Endodermal cell (in vitro differentiated cells): ENCODE measurements around the gene NUTM1. TPM values are rescaled to one million over a fixed set of nuclear protein-coding genes. Genes with fewer than 3 reads are reported as not detected.
A peak's percentile ranks its signal among the peaks of the same experiment; 100 is the strongest.

Experiments
- DNase-seq: peaks from one replicate; pipeline ENCODE4 v3.0.0-alpha.2; 2017
- H3K27ac ChIP-seq: 2 replicates; pipeline ENCODE4 v1.5.1; 2013; ENCODE audit warnings: mild to moderate bottlenecking, low read depth, low read length, moderate library complexity
- H3K27me3 ChIP-seq: 2 replicates; pipeline ENCODE4 v1.6.1; 2013; ENCODE audit warnings: mild to moderate bottlenecking, low read length, moderate library complexity; ENCODE audit not compliant: insufficient read depth, control insufficient read depth, poor library complexity, severe bottlenecking
- H3K36me3 ChIP-seq: 2 replicates; pipeline ENCODE4 v1.7.0; 2013; ENCODE audit warnings: mild to moderate bottlenecking, low read length, moderate library complexity; ENCODE audit not compliant: control insufficient read depth, insufficient read depth
- H3K4me1 ChIP-seq: one replicate; pipeline ENCODE4 v1.7.0; 2013; ENCODE audit warnings: low read length; ENCODE audit not compliant: control insufficient read depth, insufficient read depth
- H3K4me3 ChIP-seq: 2 replicates; pipeline ENCODE4 v1.5.1; 2013; ENCODE audit warnings: mild to moderate bottlenecking, low read length, moderate library complexity
- H3K9ac ChIP-seq: 2 replicates; pipeline ENCODE4 v1.6.1; 2013; ENCODE audit warnings: mild to moderate bottlenecking, low read length, moderate library complexity; ENCODE audit not compliant: poor library complexity, severe bottlenecking; ENCODE audit errors: extremely low read depth
- H3K9me3 ChIP-seq: 2 replicates; pipeline ENCODE4 v1.6.1; 2013; ENCODE audit warnings: mild to moderate bottlenecking, low read length, moderate library complexity; ENCODE audit not compliant: control insufficient read depth
- H3K27ac Mint-ChIP-seq: 2 replicates; pipeline ENCODE4 v1.8.0; 2020; ENCODE audit warnings: mixed read lengths
- H3K27me3 Mint-ChIP-seq: 2 replicates; pipeline ENCODE4 v1.8.0; 2021; ENCODE audit warnings: mild to moderate bottlenecking, mixed read lengths; ENCODE audit not compliant: insufficient read depth
- H3K36me3 Mint-ChIP-seq: 2 replicates; pipeline ENCODE4 v1.8.0; 2020; ENCODE audit warnings: low read depth, mixed read lengths
- H3K4me1 Mint-ChIP-seq: 2 replicates; pipeline ENCODE4 v1.8.0; 2020; ENCODE audit warnings: mixed read lengths
- H3K4me3 Mint-ChIP-seq: 2 replicates; pipeline ENCODE4 v1.8.0; 2020; ENCODE audit warnings: mild to moderate bottlenecking, moderate library complexity, mixed read lengths
- H3K9me3 Mint-ChIP-seq: 2 replicates; pipeline ENCODE4 v1.8.0; 2020; ENCODE audit warnings: mild to moderate bottlenecking, mixed read lengths
- CTCF ChIP-seq: fragments of 200-600 bp; sonication (generic); conservative IDR thresholded peaks from 2 replicates; pipeline ENCODE4 v1.5.0; 2021; ENCODE audit warnings: antibody characterized with exemption, mild to moderate bottlenecking
- WGBS, 2 experiments: methylation state at CpG; one replicate each; pipeline versions ENCODE4 v1.1.5 to v1.1.7; 2013; ENCODE audit warnings: missing lambda C conversion rate in 2 of 2, mixed read lengths in 1 of 2; ENCODE audit not compliant: insufficient coverage in 1 of 2, insufficient read length in 1 of 2; 5-methylcytosine and 5-hydroxymethylcytosine counted together
- total RNA-seq, 2 donors: library from RNA; stranded (reverse); fragmentation: NEBNext Ultra II Directional in 1 of 2; extraction: Animal tissue kit (Norgen Biotek cat#: 25700) in 1 of 2; gene quantifications; 2 replicates in 1 of 2; 3 replicates in 1 of 2; pipeline ENCODE4 v1.2.1, GENCODE V29; 2021

Gene NUTM1
- total RNA-seq, 2 donors from 2014 or later: 0.09 TPM; not detected in 1

DNA sequence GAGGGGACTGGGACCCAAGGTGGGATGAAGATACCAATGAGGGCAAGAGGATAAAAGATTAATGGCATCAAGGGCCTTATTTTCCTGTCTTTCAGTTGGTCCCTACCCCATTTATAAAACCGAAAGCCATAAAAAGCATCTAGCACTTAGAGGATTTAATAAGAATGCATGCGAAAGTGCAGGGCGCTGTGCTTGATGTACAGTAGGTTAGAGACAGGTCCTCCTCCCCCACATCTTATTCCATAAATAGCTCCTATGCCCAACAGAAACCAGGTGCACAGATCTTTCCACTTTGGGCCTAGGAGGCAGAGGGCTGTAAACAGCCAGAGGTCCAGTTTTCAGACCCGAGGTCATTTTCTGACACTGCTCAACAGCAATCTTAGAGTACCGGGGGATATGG lies 22.7 kb downstream of the NUTM1 start:
- no peak for DNase-seq
- Histone ChIP-seq H3K4me1 (peaks cover 5% of the 10 kb centered on the region), H3K9ac (no peak overlapping the region), H3K9me3 (no peaks in the 10 kb centered on the region), H3K4me3 (peak overlapping the region; percentile 78), H3K36me3 (peaks cover 15% of the 10 kb centered on the region), H3K27ac (no peak overlapping the region), H3K27me3 (no peaks in the 10 kb centered on the region)
- H3K27me3 Mint-ChIP-seq: peaks cover 4% of the 10 kb centered on the region
- H3K4me3 Mint-ChIP-seq: peak overlapping the region; percentile 94
- WGBS, 2 experiments: 40 to 60% methylated on average over 3 to 5 of the region's 5 CpGs
- H3K36me3 Mint-ChIP-seq: peaks cover 20% of the 10 kb centered on the region
- no peak for TF ChIP-seq CTCF
- H3K4me1 Mint-ChIP-seq: peaks cover 13% of the 10 kb centered on the region
- H3K9me3 Mint-ChIP-seq: no peaks in the 10 kb centered on the region
- peak overlapping the region; percentile 67 for H3K27ac Mint-ChIP-seq

DNA sequence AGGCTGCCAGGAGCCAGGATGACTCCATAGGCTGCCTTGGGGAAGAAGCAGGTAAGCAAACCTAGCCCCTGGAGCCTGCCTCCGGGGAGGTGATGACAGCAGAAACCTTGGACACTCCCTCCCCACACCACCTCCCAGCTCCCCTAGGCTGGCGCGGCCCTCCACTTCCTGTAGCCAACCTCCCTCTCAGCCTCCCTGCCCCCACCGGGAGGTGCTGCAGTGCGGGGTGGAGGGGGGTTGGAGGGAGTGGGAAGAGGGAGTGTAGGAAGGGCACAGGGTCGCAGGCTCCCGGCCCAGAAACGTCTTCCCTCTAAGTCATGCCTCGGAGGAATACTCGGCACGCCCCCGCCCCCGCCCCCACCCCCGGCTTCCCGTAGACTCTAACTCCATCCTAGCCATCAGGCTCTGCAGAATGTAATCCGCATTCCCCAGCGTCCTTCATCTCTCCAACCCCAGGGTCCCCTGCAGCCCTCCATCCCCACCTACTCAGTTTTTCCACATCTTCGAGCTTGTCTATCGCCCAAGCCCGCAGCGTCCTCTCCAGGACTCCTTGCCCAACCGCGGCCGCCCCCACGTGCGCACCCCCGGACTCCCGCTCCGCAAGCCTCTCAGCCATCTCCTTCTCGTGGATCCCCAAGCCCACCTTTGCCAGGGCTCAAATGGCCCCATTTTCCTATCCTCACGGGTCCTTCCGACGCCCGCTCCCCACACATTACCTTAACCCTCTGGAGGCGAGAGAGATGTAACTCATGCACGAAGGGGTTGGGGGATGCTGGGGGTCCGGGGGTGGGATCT lies 23.4 kb downstream of the NUTM1 start:
- peaks cover 12% of the 10 kb centered on the region for H3K36me3 ChIP-seq
- Mint-ChIP-seq H3K27me3 (peaks cover 4% of the 10 kb centered on the region), H3K9me3 (peaks cover 1% of the 10 kb centered on the region), H3K36me3 (peaks cover 14% of the 10 kb centered on the region), H3K4me1 (peaks cover 13% of the 10 kb centered on the region), H3K4me3 (peak overlapping the region; percentile 94), H3K27ac (peak overlapping the region; percentile 95)
- no peak for TF ChIP-seq CTCF
- DNase-seq: peak; percentile 94
- peaks cover 5% of the 10 kb centered on the region for H3K4me1 ChIP-seq
- peak overlapping the region; percentile 25 for H3K9ac ChIP-seq
- no peaks in the 10 kb centered on the region for H3K27me3 ChIP-seq
- WGBS, 2 experiments: 0% methylated on average over 9 to 27 of the region's 37 CpGs
- H3K4me3 ChIP-seq: peak overlapping the region; percentile 78
- peaks cover 2% of the 10 kb centered on the region for H3K9me3 ChIP-seq
- no peak overlapping the region for H3K27ac ChIP-seq

DNA sequence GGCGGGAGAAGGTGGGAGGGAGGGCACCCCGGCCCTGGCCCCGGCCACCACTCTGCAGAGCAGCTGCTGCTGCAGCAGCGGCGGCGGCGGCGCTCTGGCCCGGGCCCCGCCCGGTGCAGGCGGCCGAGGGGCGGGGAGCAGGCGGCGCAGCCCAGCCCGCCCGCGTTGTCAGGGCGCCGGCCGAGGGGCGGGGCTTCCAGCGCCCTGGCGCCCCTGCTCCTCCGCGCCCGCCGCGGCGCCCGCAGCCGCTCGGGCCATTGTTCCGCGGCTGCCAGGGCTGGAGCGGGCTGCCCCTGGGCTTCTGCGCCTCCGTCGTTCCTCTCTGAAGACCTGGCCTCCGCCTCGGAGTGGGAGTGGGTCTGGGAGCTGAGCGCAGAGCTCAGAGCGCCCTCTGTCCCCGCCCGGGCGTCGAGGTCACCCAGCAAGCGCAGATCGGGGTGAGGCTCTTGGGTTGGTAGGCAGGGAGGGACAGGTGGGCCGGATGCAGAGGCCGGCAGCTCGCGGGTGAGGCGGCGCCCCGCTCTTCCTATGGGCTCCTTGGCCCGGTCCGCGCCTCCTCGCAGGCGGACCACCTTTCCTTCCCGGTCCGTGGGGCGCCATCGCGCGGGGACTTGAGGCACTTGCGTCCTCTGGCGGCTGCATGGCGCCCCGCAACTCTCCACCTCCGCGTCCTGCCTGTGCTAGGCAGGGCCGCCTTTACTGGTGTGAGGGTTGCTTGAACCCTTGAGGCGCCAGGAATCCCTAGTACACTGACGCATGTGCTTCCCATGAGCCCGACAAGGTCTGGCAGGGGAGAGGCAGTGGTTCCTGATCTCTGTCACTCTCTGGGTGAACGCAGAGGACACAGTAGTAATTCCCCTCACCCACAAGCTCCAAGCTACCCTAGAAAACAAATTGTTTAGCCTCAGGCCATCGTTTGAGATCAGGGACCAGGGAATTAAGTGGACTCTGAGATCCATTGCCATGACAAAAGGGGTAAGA lies 24.3 kb downstream of the NUTM1 start, which contains the start of gene LPCAT4:
TSS of gene LPCAT4 (minus strand) at position 96 of the 981 bp plus-strand sequence. CDS start 96 bp downstream, outside the sequence.
- Mint-ChIP-seq H3K4me1 (peaks cover 13% of the 10 kb centered on the region), H3K4me3 (peak within 1 kb of the TSS; percentile 94), H3K9me3 (peaks cover 5% of the 10 kb centered on the region), H3K27me3 (peaks cover 4% of the 10 kb centered on the region), H3K27ac (peak within 1 kb of the TSS; percentile 97), H3K36me3 (peaks cover 8% of the 10 kb centered on the region)
- peak; percentile 93 for DNase-seq
- Histone ChIP-seq H3K27ac (peak within 1 kb of the TSS; percentile 96), H3K36me3 (peaks cover 12% of the 10 kb centered on the region), H3K9me3 (peaks cover 7% of the 10 kb centered on the region), H3K4me3 (peak within 1 kb of the TSS; percentile 78), H3K27me3 (no peaks in the 10 kb centered on the region), H3K9ac (peak within 1 kb of the TSS; percentile 57), H3K4me1 (peaks cover 5% of the 10 kb centered on the region)
- WGBS, 2 experiments: 0 to 1% methylated on average over 22 to 80 of the region's 80 CpGs
- TF ChIP-seq CTCF: peak; percentile 95
